GM12878 (cell line): ENCODE measurements around the gene RAB3C. TPM values are rescaled to one million over a fixed set of nuclear protein-coding genes. Genes with fewer than 3 reads are reported as not detected.

ENCODE experiments used
- ATAC-seq: fragments of 200-7000 bp; cut with Tn5 transposase; 3 replicates; pipeline ENCODE4 v1.9.1; 2020; ENCODE audit warnings: mild to moderate bottlenecking, moderate library complexity
- BruUV-seq: library from RNA; stranded (reverse); fragments of 400-500 nt; replicated peaks from 2 replicates; lab custom pipeline; 2021; lab: Mats Ljungman, UMichigan
- CTCF ChIA-PET: fragments of 300-600 bp; sonication (Branson Sonifier 250); formaldehyde crosslinking; extraction: SDS; loops from one replicate; lab custom pipeline; 2021; ENCODE audit warnings: inconsistent platforms; lab: Yijun Ruan, JAX
- POLR2A ChIA-PET: fragments of 350-600 bp; formaldehyde crosslinking; extraction: SDS; loops from one replicate; lab custom pipeline; 2021; ENCODE audit warnings: inconsistent platforms; lab: Charles Lee
- RAD21 ChIA-PET: fragments of 300-600 bp; sonication (Branson Sonifier 250); formaldehyde crosslinking; loops from one replicate; lab custom pipeline; 2023; ENCODE audit warnings: antibody characterized with exemption; ENCODE audit not compliant: unreplicated experiment; lab: Charles Lee
- SMC1A ChIA-PET: fragments of 300-600 bp; sonication (Branson Sonifier 250); formaldehyde crosslinking; loops from one replicate; lab custom pipeline; 2023; ENCODE audit not compliant: unreplicated experiment, uncharacterized antibody; lab: Charles Lee
- DNase-seq: peaks from one replicate; pipeline ENCODE4 v3.0.0-alpha.2; 2011; ENCODE audit warnings: low read depth, low spot score
- FAIRE-seq: peaks from 3 replicates; lab custom pipeline; 2011; peaks lifted over from hg19 to GRCh38; lab: Jason Lieb, UNC
- H2AFZ ChIP-seq: 2 replicates; pipeline ENCODE4 v1.6.0; 2011; ENCODE audit warnings: low read depth, low read length, control low read depth; ENCODE audit not compliant: control insufficient read depth
- H3K27ac ChIP-seq: 2 replicates; pipeline ENCODE4 v1.5.1; 2011; ENCODE audit warnings: control low read depth; ENCODE audit not compliant: control insufficient read depth, insufficient read depth
- H3K27me3 ChIP-seq, 2 experiments: replicated peaks in 1 of 2; 2 replicates each; pipeline versions ENCODE4 v1.6.0 to v1.6.1; 2011; ENCODE audit warnings: low read length in 1 of 2; ENCODE audit not compliant: control insufficient read depth in 2 of 2, insufficient read depth in 2 of 2
- H3K36me3 ChIP-seq, 2 experiments: 2 replicates each; pipeline ENCODE4 v1.5.1; 2011; ENCODE audit warnings: low read length in 1 of 2; ENCODE audit not compliant: control insufficient read depth in 2 of 2, insufficient read depth in 2 of 2
- H3K4me1 ChIP-seq: 2 replicates; pipeline ENCODE4 v1.6.1; 2011; ENCODE audit warnings: mild to moderate bottlenecking, low read length, moderate library complexity, mixed read lengths; ENCODE audit not compliant: control insufficient read depth, insufficient read depth
- H3K4me2 ChIP-seq: 2 replicates; pipeline ENCODE4 v1.6.0; 2011; ENCODE audit warnings: control low read depth; ENCODE audit not compliant: control insufficient read depth, insufficient read depth
- H3K4me3 ChIP-seq: fragments of 200-600 bp; sonication (generic); 2 replicates; pipeline ENCODE4 v1.5.1; 2016
- H3K79me2 ChIP-seq: 2 replicates; pipeline ENCODE4 v1.6.0; 2011; ENCODE audit warnings: low read length; ENCODE audit not compliant: control insufficient read depth, insufficient read depth
- H3K9ac ChIP-seq: 2 replicates; pipeline ENCODE4 v1.8.0; 2011; ENCODE audit warnings: low read length, control low read depth, mixed read lengths; ENCODE audit not compliant: control insufficient read depth, insufficient read depth
- H3K9me3 ChIP-seq: replicated peaks from 3 replicates; pipeline ENCODE4 v1.5.1; 2011; ENCODE audit warnings: mild to moderate bottlenecking, low read length; ENCODE audit not compliant: control insufficient read depth, insufficient read depth
- H4K20me1 ChIP-seq: 2 replicates; pipeline ENCODE4 v1.6.0; 2011; ENCODE audit not compliant: control insufficient read depth, insufficient read depth
- HDAC6 ChIP-seq: fragments of 200-600 bp; sonication (generic); IDR thresholded peaks from one replicate; pipeline ENCODE4 v1.8.0; 2017; ENCODE audit warnings: antibody characterized with exemption; ENCODE audit not compliant: unreplicated experiment
- IKZF1 ChIP-seq: fragments of 450-650 bp; conservative IDR thresholded peaks from 2 replicates; pipeline ENCODE4 v1.6.1; 2017; ENCODE audit warnings: antibody characterized with exemption, mild to moderate bottlenecking
- NR2C1 ChIP-seq: fragments of 450-650 bp; IDR thresholded peaks from 2 replicates; pipeline ENCODE4 v1.6.1; 2017; ENCODE audit warnings: antibody characterized with exemption, mild to moderate bottlenecking, moderate library complexity
- SMAD5 ChIP-seq: IDR thresholded peaks from 2 replicates; pipeline ENCODE4 v1.6.1; 2016; ENCODE audit warnings: antibody characterized with exemption, low read depth
- ZNF384 ChIP-seq: IDR thresholded peaks from 2 replicates; pipeline ENCODE4 v1.6.1; 2012; ENCODE audit warnings: low read depth, mild to moderate bottlenecking, low read length, improper control_type of control experiment, borderline replicate concordance
- WGBS: methylation state at CpG from one replicate; pipeline ENCODE4 v1.1.6; 2016; ENCODE audit warnings: low lambda C conversion rate; ENCODE audit not compliant: insufficient replicate concordance, insufficient coverage; ENCODE audit errors: missing lambda C conversion rate; 5-methylcytosine and 5-hydroxymethylcytosine counted together
- in situ Hi-C: fragments of 300-500 bp; cut with MboI; formaldehyde crosslinking; loops from 9 replicates; pipeline ENCODE4 v1.14.3; 2018; ENCODE audit warnings: mixed read lengths
- intact Hi-C: fragments of 100-400 bp; cut with micrococcal nuclease; formaldehyde crosslinking; loops from one replicate; pipeline ENCODE4 v1.14.2; 2022; ENCODE audit not compliant: unreplicated experiment
- polyA plus RNA-seq, 11 experiments: library from polyadenylated mRNA; depleted of rRNA in 4 of 11; unstranded in 6 of 11; stranded (reverse) in 5 of 11; fragments of >200 nt; fragmentation: Nextera tagmentation in 4 of 11; fragmentation: Illumina TruSeq in 1 of 11; extraction: Ambion mirVana in 4 of 11; extraction: Trizol in 1 of 11; gene quantifications; 1 replicate in 1 of 11; 2 replicates in 10 of 11; pipeline versions ENCODE4 v1.2.1 to v1.2.3, GENCODE V29; 2011 to 2016; ENCODE audit warnings: inconsistent platforms in 2 of 11, missing spikeins in 2 of 11, low read depth in 1 of 11
- total RNA-seq, 4 experiments: library from RNA; depleted of rRNA in 3 of 4; stranded (reverse); fragments of >200 nt in 3 of 4; fragmentation: Illumina TruSeq in 1 of 4; extraction: Trizol in 1 of 4; gene quantifications; 2 replicates each; pipeline versions ENCODE4 v1.2.1 to v1.2.3, GENCODE V29; 2013 to 2021
- TF ChIP-seq, protein P1 (sequence below): IDR thresholded peaks from 2 replicates; pipeline ENCODE4 v1.6.1; 2011; ENCODE audit warnings: low read depth, low read length, improper control_type of control experiment, borderline replicate concordance
- TF ChIP-seq, protein P2 (sequence below): fragments of 450-650 bp; IDR thresholded peaks from 2 replicates; pipeline ENCODE4 v1.6.1; 2014; ENCODE audit warnings: mild to moderate bottlenecking

The RAB3C gene
- total and polyA plus RNA-seq, 10 of the 15 experiments (the other 5 are each of a cell fraction or from before 2014, with no cell fraction given): not detected

- intact Hi-C loops (no loop called here), in situ Hi-C loops (no loop called here)
- Histone ChIP-seq H2AFZ (no peak overlapping the region), H3K4me3 (no peak overlapping the region), H4K20me1 (no peaks in the 10 kb centered on the region), H3K9me3 (no peaks in the 10 kb centered on the region), H3K4me1 (no peaks in the 10 kb centered on the region), H3K4me2 (no peak overlapping the region), H3K27ac (no peak overlapping the region), H3K9ac (no peak overlapping the region), H3K79me2 (no peaks in the 10 kb centered on the region), H3K36me3 (no peaks in the 10 kb centered on the region), H3K27me3 (no peaks in the 10 kb centered on the region; a peak in 1 of 4 replicates)
- ChIA-PET SMC1A (interaction anchor here (1.5 to 1.8 kb wide), 2 partner anchors 100 to 130 kb away, joined by 3 to 4 read pairs; no protein-coding TSS in a partner anchor), POLR2A (no interaction called here), RAD21 (interaction anchor here (1.7 kb wide), 1 partner anchor 85 kb away, joined by 4 read pairs; no protein-coding TSS in a partner anchor), CTCF (no interaction called here)
- no peak for TF ChIP-seq NR2C1
- no peak for TF ChIP-seq IKZF1
- no peak for TF ChIP-seq SMAD5
- TF ChIP-seq HDAC6: no peak
- no peak for TF ChIP-seq ZNF384
- TF ChIP-seq, protein P1, sequence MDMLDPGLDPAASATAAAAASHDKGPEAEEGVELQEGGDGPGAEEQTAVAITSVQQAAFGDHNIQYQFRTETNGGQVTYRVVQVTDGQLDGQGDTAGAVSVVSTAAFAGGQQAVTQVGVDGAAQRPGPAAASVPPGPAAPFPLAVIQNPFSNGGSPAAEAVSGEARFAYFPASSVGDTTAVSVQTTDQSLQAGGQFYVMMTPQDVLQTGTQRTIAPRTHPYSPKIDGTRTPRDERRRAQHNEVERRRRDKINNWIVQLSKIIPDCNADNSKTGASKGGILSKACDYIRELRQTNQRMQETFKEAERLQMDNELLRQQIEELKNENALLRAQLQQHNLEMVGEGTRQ: no peak
- TF ChIP-seq, protein P2, sequence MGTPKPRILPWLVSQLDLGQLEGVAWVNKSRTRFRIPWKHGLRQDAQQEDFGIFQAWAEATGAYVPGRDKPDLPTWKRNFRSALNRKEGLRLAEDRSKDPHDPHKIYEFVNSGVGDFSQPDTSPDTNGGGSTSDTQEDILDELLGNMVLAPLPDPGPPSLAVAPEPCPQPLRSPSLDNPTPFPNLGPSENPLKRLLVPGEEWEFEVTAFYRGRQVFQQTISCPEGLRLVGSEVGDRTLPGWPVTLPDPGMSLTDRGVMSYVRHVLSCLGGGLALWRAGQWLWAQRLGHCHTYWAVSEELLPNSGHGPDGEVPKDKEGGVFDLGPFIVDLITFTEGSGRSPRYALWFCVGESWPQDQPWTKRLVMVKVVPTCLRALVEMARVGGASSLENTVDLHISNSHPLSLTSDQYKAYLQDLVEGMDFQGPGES: no peak
- FAIRE-seq (no peak), DNase-seq (no peak), ATAC-seq (no peak)
- BruUV-seq: no TSS peak
- WGBS: 71% methylated on average over 2 of the region's 2 CpGs
These were observed 135.5 kb downstream of the RAB3C start for GRCh38 chr5:58718269-58718978.
